Smooth muscle cell (in vitro differentiated cells): ENCODE measurements around the gene SNCA. TPM values are rescaled to one million over a fixed set of nuclear protein-coding genes. Genes with fewer than 3 reads are reported as not detected.

Source experiments
- DNase-seq: peaks from one replicate; lab custom pipeline; 2025; ENCODE audit not compliant: unreplicated experiment; lab: John Stamatoyannopoulos, UW
- H2AFZ ChIP-seq: fragments of 200-600 bp; sonication (generic); 2 replicates; pipeline ENCODE4 v1.6.0; 2016; ENCODE audit warnings: antibody characterized with exemption, low read depth, mild to moderate bottlenecking
- H3F3A ChIP-seq: fragments of 200-600 bp; sonication (generic); 2 replicates; pipeline ENCODE4 v1.6.0; 2017; ENCODE audit warnings: antibody characterized with exemption, low read depth
- H3K27ac ChIP-seq: fragments of 200-600 bp; sonication (generic); 2 replicates; pipeline ENCODE4 v1.5.1; 2016; ENCODE audit warnings: low read depth, mild to moderate bottlenecking
- H3K27me3 ChIP-seq: fragments of 200-600 bp; sonication (generic); 2 replicates; pipeline ENCODE4 v1.6.1; 2016; ENCODE audit warnings: low read depth, mild to moderate bottlenecking
- H3K36me3 ChIP-seq: fragments of 200-600 bp; sonication (generic); 2 replicates; pipeline ENCODE4 v1.5.1; 2016; ENCODE audit warnings: low read depth
- H3K4me1 ChIP-seq: fragments of 200-600 bp; sonication (generic); 2 replicates; pipeline ENCODE4 v1.5.1; 2016; ENCODE audit warnings: low read depth
- H3K4me2 ChIP-seq: fragments of 200-600 bp; sonication (generic); 2 replicates; pipeline ENCODE4 v1.6.0; 2016; ENCODE audit warnings: mild to moderate bottlenecking
- H3K4me3 ChIP-seq: fragments of 200-600 bp; sonication (generic); 2 replicates; pipeline ENCODE4 v1.5.1; 2016; ENCODE audit warnings: mild to moderate bottlenecking
- H3K79me2 ChIP-seq: fragments of 200-600 bp; sonication (generic); 2 replicates; pipeline ENCODE4 v1.6.0; 2016; ENCODE audit warnings: low read depth, mild to moderate bottlenecking
- H3K9ac ChIP-seq: fragments of 200-600 bp; sonication (generic); 2 replicates; pipeline ENCODE4 v1.6.0; 2016; ENCODE audit warnings: low read depth
- H3K9me3 ChIP-seq: fragments of 200-600 bp; sonication (generic); replicated peaks from 2 replicates; pipeline ENCODE4 v1.5.1; 2016; ENCODE audit warnings: low read depth
- H4K20me1 ChIP-seq: fragments of 200-600 bp; sonication (generic); 2 replicates; pipeline ENCODE4 v1.6.0; 2016; ENCODE audit warnings: low read depth
- CTCF ChIP-seq: fragments of 200-600 bp; sonication (generic); IDR thresholded peaks from 2 replicates; pipeline ENCODE4 v1.5.1; 2017; ENCODE audit warnings: borderline replicate concordance, mild to moderate bottlenecking, antibody characterized with exemption; ENCODE audit not compliant: insufficient read depth, poor library complexity, severe bottlenecking
- WGBS: methylation state at CpG from one replicate; pipeline ENCODE4 v1.1.7; 2016; ENCODE audit warnings: low lambda C conversion rate; 5-methylcytosine and 5-hydroxymethylcytosine counted together
- polyA plus RNA-seq: library from polyadenylated mRNA; unstranded; fragments of >200 nt; fragmentation: Nextera tagmentation; extraction: Ambion mirVana; gene quantifications from 2 replicates; pipeline ENCODE4 v1.2.1, GENCODE V29; 2016
- total RNA-seq: library from RNA; depleted of rRNA; stranded (reverse); fragments of >200 nt; gene quantifications from 2 replicates; pipeline ENCODE4 v1.2.3, GENCODE V29; 2014

The SNCA gene
- total and polyA plus RNA-seq, 2 experiments from 2014 or later: 0.22 to 3.2 TPM

- Histone ChIP-seq H3K9ac (no peak overlapping the region), H3K4me2 (no peak overlapping the region), H3K27me3 (no peaks in the 10 kb centered on the region), H3K4me1 (no peaks in the 10 kb centered on the region), H3K4me3 (no peak overlapping the region), H4K20me1 (no peaks in the 10 kb centered on the region), H3K36me3 (no peaks in the 10 kb centered on the region), H3F3A (no peaks in the 10 kb centered on the region), H3K27ac (no peak overlapping the region), H3K79me2 (no peaks in the 10 kb centered on the region), H3K9me3 (no peaks in the 10 kb centered on the region), H2AFZ (no peak overlapping the region)
- no peak for DNase-seq
- TF ChIP-seq CTCF: no peak
- WGBS: 59% methylated on average over 2 of the region's 2 CpGs
Measured at GRCh38 chr4:89765528-89765927, 71.4 kb downstream of the SNCA start.

DNA sequence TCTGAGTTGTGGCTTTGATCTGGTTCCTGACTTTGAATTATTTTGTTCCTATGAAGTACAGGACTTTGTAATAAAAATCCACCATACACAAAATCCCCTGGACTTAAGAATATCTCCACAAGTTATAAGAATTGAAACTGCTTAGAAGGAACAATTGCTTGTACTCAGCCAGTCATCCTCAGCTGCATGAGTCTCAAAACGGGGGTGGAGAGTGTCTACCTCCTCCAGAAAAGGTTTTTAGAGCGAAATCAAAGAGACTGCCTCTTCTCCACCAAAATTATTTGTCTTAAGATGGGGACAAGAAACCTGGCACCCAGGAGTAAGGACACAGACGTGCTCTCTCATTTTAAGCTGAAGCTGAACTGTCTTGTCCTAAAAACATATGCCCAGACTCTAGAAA is 74.7 kb downstream of the SNCA start:
- no peak overlapping the region for H2AFZ ChIP-seq
- H4K20me1 ChIP-seq: no peaks in the 10 kb centered on the region
- 85% methylated on average over 3 of the region's 3 CpGs for WGBS
- H3K4me2 ChIP-seq: no peak overlapping the region
- DNase-seq: no peak
- H3K4me3 ChIP-seq: no peak overlapping the region
- no peak for TF ChIP-seq CTCF
- no peaks in the 10 kb centered on the region for H3K4me1 ChIP-seq
- H3K9me3 ChIP-seq: no peaks in the 10 kb centered on the region
- H3K79me2 ChIP-seq: no peaks in the 10 kb centered on the region
- H3F3A ChIP-seq: no peaks in the 10 kb centered on the region
- no peak overlapping the region for H3K9ac ChIP-seq
- H3K27ac ChIP-seq: no peak overlapping the region
- H3K36me3 ChIP-seq: no peaks in the 10 kb centered on the region
- no peaks in the 10 kb centered on the region for H3K27me3 ChIP-seq

GRCh38 chr4:89759426-89759825 is 77.5 kb downstream of the SNCA start:
- Histone ChIP-seq H4K20me1 (no peaks in the 10 kb centered on the region), H3F3A (no peaks in the 10 kb centered on the region), H3K9me3 (no peaks in the 10 kb centered on the region), H3K4me1 (no peaks in the 10 kb centered on the region), H3K27me3 (no peaks in the 10 kb centered on the region), H3K4me2 (no peak overlapping the region), H3K4me3 (no peak overlapping the region), H3K27ac (no peak overlapping the region), H3K79me2 (no peaks in the 10 kb centered on the region), H2AFZ (no peak overlapping the region), H3K36me3 (no peaks in the 10 kb centered on the region), H3K9ac (no peak overlapping the region)
- 93% methylated on average over 2 of the region's 2 CpGs for WGBS
- DNase-seq: no peak
- no peak for TF ChIP-seq CTCF

DNA sequence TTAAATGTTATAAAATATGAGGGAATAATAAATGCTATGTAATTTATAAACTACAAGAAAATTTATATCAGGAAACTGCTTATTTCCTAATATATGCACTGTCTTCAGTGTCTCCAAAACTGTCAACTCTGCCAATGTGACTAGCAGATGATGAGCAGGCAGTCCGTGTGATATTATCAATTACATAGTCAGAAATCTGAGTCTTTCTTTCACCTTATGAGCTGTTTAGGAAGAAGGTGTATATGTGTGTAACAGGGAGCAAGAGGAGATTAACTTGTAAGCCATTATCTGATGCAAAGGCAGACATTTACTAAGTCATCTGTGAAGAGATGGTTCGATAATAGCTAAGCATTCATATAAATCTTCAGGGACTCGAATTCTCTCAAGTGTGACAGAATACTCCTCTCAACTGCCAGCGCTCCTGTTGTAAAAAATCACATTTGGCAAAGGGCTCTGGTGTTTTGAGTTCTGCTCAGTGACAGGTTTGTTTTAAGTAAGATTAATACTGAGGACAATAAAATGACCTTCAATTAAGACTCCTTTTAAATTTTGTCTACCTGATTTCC is 79.7 kb downstream of the SNCA start:
- H4K20me1 ChIP-seq: no peaks in the 10 kb centered on the region
- no peak overlapping the region for H3K4me3 ChIP-seq
- H3K36me3 ChIP-seq: no peaks in the 10 kb centered on the region
- TF ChIP-seq CTCF: no peak
- H3K79me2 ChIP-seq: no peaks in the 10 kb centered on the region
- no peak overlapping the region for H3K9ac ChIP-seq
- H3K4me2 ChIP-seq: no peak overlapping the region
- H3K27ac ChIP-seq: no peak overlapping the region
- 83% methylated on average over 4 of the region's 4 CpGs for WGBS
- H2AFZ ChIP-seq: no peak overlapping the region
- H3K4me1 ChIP-seq: no peaks in the 10 kb centered on the region
- H3K27me3 ChIP-seq: no peaks in the 10 kb centered on the region
- H3K9me3 ChIP-seq: no peaks in the 10 kb centered on the region
- no peak for DNase-seq
- H3F3A ChIP-seq: no peaks in the 10 kb centered on the region
